ENCODE data around the gene PACSIN2.

- TF ChIP-seq CTCF (IDR thresholded peaks at IDR 0.05; ENCODE audit: low read depth, low read length, poor library complexity, severe bottlenecking) (no peak), EZH2phosphoT487 (IDR thresholded peaks at IDR 0.05; ENCODE audit: borderline replicate concordance, low read length) (no peak)
Observed at GRCh38 chr22:42871146-42872050, 143.6 kb downstream of the PACSIN2 start.

All from DOHH2 (cell line).